Caco-2 (cell line): Measurements from ENCODE around the gene GDF11. TPM values are rescaled to one million over a fixed set of nuclear protein-coding genes. Genes with fewer than 3 reads are reported as not detected.
A peak's percentile ranks its signal among the peaks of the same experiment; 100 is the strongest.

ENCODE experiments used
- Bru-seq: library from RNA; stranded (reverse); fragments of 400-500 nt; gene quantifications from one replicate; lab custom pipeline; 2021; lab: Mats Ljungman, UMichigan
- BruChase-seq, 2 experiments: library from RNA; stranded (reverse); fragments of 400-500 nt; gene quantifications; one replicate each; lab custom pipeline; 2021; lab: Mats Ljungman, UMichigan
- BruUV-seq: library from RNA; stranded (reverse); fragments of 400-500 nt; replicated peaks from 2 replicates; lab custom pipeline; 2021; lab: Mats Ljungman, UMichigan
- CTCF ChIA-PET: fragments of 300-600 bp; sonication (Branson Sonifier 250); formaldehyde crosslinking; loops from one replicate; lab custom pipeline; 2022; ENCODE audit warnings: antibody characterized with exemption; lab: Charles Lee
- POLR2A ChIA-PET: fragments of 300-600 bp; sonication (Branson Sonifier 250); formaldehyde crosslinking; loops from one replicate; lab custom pipeline; 2022; ENCODE audit warnings: antibody characterized with exemption; lab: Charles Lee
- DNase-seq, 2 experiments: peaks; one replicate each; pipeline versions ENCODE4 v3.0.0 to v3.0.0-alpha.2; 2020 to 2022
- H3K27me3 ChIP-seq: replicated peaks from 2 replicates; pipeline ENCODE4 v1.6.0; 2011; ENCODE audit warnings: low read length; ENCODE audit not compliant: control insufficient read depth, insufficient read depth
- H3K36me3 ChIP-seq: 2 replicates; pipeline ENCODE4 v1.5.1; 2011; ENCODE audit warnings: low read length; ENCODE audit not compliant: control insufficient read depth, insufficient read depth
- H3K4me1 ChIP-seq: fragments of 250-450 bp; sonication (Bioruptor Pico); 2 replicates; pipeline ENCODE4 v1.5.1; 2020; ENCODE audit warnings: mild to moderate bottlenecking
- H3K4me3 ChIP-seq: 2 replicates; pipeline ENCODE4 v1.5.1; 2011; ENCODE audit warnings: low read depth, mild to moderate bottlenecking, control low read depth, low read length
- H3K9me3 ChIP-seq: fragments of 250-450 bp; sonication (Bioruptor Pico); 2 replicates; pipeline ENCODE4 v1.5.1; 2020; ENCODE audit warnings: mild to moderate bottlenecking, moderate library complexity
- H3K27ac Mint-ChIP-seq: one replicate; pipeline ENCODE4 v1.8.0; 2022; ENCODE audit warnings: mixed read lengths; ENCODE audit not compliant: unreplicated experiment
- H3K27me3 Mint-ChIP-seq: one replicate; pipeline ENCODE4 v1.8.0; 2022; ENCODE audit warnings: mixed read lengths; ENCODE audit not compliant: insufficient read depth, unreplicated experiment
- H3K36me3 Mint-ChIP-seq: one replicate; pipeline ENCODE4 v1.8.0; 2022; ENCODE audit warnings: mild to moderate bottlenecking, mixed read lengths; ENCODE audit not compliant: insufficient read depth, unreplicated experiment
- H3K4me1 Mint-ChIP-seq: one replicate; pipeline ENCODE4 v1.8.0; 2022; ENCODE audit warnings: low read depth, mixed read lengths; ENCODE audit not compliant: unreplicated experiment
- H3K4me3 Mint-ChIP-seq: one replicate; pipeline ENCODE4 v1.8.0; 2022; ENCODE audit warnings: mild to moderate bottlenecking, moderate library complexity, mixed read lengths; ENCODE audit not compliant: unreplicated experiment
- H3K9me3 Mint-ChIP-seq: one replicate; pipeline ENCODE4 v1.8.0; 2022; ENCODE audit warnings: mixed read lengths; ENCODE audit not compliant: unreplicated experiment
- CTCF ChIP-seq, 2 experiments: fragments of 200-600 bp in 1 of 2; IDR thresholded peaks; 1 replicate in 1 of 2; 2 replicates in 1 of 2; pipeline versions ENCODE4 v1.5.1 to v1.8.0; 2011 to 2022; ENCODE audit warnings: antibody characterized with exemption in 1 of 2, control low read depth in 1 of 2, inconsistent platforms in 1 of 2, low read depth in 1 of 2, low read length in 1 of 2, mild to moderate bottlenecking in 1 of 2, moderate library complexity in 1 of 2; ENCODE audit not compliant: insufficient read depth in 1 of 2, severe bottlenecking in 1 of 2, unreplicated experiment in 1 of 2
- intact Hi-C: fragments of 100-400 bp; cut with micrococcal nuclease; formaldehyde crosslinking; loops from one replicate; pipeline ENCODE4 v1.10.0; 2022; ENCODE audit not compliant: unreplicated experiment
- long read RNA-seq: library from polyadenylated mRNA; stranded (forward); transcript quantifications from one replicate; pipeline ENCODE4 v2.0.0, GENCODE V29; 2022
- total RNA-seq: library from RNA; stranded (reverse); gene quantifications from 2 replicates; pipeline ENCODE4 v1.2.3, GENCODE V29; 2022

The GDF11 gene
- total RNA-seq (11.0 and 13.3 TPM in 2 replicates), Bru-seq, nascent RNA (percentile 69 among the genes with signal in this experiment), BruChase-seq, experiment 1, labeled RNA remaining after a 2-hour chase (percentile 71 among the genes with signal in this experiment), BruChase-seq, experiment 2, labeled RNA remaining after a 6-hour chase (percentile 72 among the genes with signal in this experiment)
- long read RNA-seq, full-length matches to known transcripts: 3 of 20 reads
- long read RNA-seq, partial matches to known transcripts: 2 of 20 reads
- long read RNA-seq, other reads (novel, unspliced or antisense): 15 of 20 reads

GRCh38 chr12:55742719-55743405, at the start of gene GDF11:
Gene GDF11 (plus strand): TSS chr12:55743122. CDS start chr12:55743317, 195 bp downstream.
- Mint-ChIP-seq H3K4me1 (peaks cover 26% of the 10 kb centered on the region), H3K9me3 (no peaks in the 10 kb centered on the region), H3K36me3 (peaks cover 7% of the 10 kb centered on the region), H3K4me3 (peak within 1 kb of the TSS; percentile 80), H3K27me3 (no peaks in the 10 kb centered on the region), H3K27ac (peak within 1 kb of the TSS; percentile 24)
- Histone ChIP-seq H3K4me3 (peak within 1 kb of the TSS; percentile 88), H3K9me3 (no peaks in the 10 kb centered on the region), H3K36me3 (no peaks in the 10 kb centered on the region), H3K27me3 (no peaks in the 10 kb centered on the region), H3K4me1 (peaks cover 20% of the 10 kb centered on the region)
- ChIA-PET CTCF (interaction anchor here (0.8 to 2.0 kb wide), 5 partner anchors 36 to 185 kb away, joined by 3 to 6 read pairs (median 4); partner anchors contain the start of gene PYM1), POLR2A (interaction anchor here (0.7 kb wide), 1 partner anchor 87 kb away, joined by 4 read pairs; the partner anchor contains the start of gene DNAJC14)
- peak; percentile 84 for DNase-seq
- intact Hi-C loops: loop anchor here (1.0 to 10.0 kb wide), 3 partner anchors 54 to 372 kb away; partner anchors contain the start of genes RPL41, RPS26 and ZC3H10
- TF ChIP-seq CTCF (IDR thresholded peaks at IDR 0.05; ENCODE audit: insufficient read depth in 1 of 2, low read depth in 1 of 2, low read length in 1 of 2, severe bottlenecking in 1 of 2, unreplicated experiment in 1 of 2): no peak
- no TSS peak for BruUV-seq

DNA sequence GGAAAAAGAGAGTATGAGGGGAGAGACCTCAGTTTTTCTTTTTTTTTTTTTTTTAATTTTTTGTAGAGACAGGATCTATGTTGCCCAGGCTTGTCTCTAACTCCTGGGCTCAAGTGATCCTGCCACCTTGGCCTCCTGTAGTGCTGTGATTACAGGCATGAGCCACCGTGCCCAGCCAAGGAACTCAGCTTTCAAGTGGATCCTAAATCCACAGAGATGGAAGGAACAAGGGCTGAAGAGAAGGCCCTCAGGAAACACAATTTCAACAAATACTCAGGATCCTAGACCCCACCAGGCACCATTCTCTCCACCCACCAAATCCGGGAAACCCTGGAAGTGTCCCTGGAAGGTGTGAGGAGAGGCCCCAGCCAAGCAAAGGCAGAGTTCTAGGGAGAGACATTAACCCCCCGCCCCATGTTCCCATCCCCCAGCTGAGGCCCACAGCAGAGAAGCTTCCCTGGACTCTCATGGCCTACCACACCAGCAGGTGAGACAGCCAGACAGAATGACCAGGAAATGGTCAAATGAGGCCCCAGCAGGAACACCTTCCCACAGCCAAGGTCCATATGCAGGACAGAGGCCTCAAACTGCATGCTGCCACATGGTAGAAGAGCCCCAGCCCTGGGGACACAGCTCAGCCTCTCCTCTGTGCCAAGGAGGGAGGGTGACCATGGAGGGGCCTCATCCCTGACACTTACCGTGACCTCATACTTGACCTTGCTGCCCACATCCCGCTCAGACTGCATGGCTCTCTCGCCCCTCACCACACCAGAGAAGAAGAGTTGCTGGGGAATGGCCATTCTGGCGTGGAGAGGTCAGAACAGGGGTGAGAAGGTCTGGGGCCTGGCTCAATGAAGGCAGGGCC, 49.4 kb upstream of the GDF11 start:
- Histone ChIP-seq H3K36me3 (no peaks in the 10 kb centered on the region; the same call in 1 of the 2 replicates), H3K9me3 (no peaks in the 10 kb centered on the region), H3K4me3 (no peak overlapping the region), H3K27me3 (no peaks in the 10 kb centered on the region), H3K4me1 (no peaks in the 10 kb centered on the region)
- Mint-ChIP-seq H3K27me3 (no peaks in the 10 kb centered on the region), H3K4me3 (no peak overlapping the region), H3K9me3 (no peaks in the 10 kb centered on the region), H3K27ac (no peak overlapping the region), H3K4me1 (no peaks in the 10 kb centered on the region), H3K36me3 (no peaks in the 10 kb centered on the region)
- CTCF ChIA-PET: no interaction called here
- POLR2A ChIA-PET: no interaction called here
- no peak for TF ChIP-seq CTCF (IDR thresholded peaks at IDR 0.05; ENCODE audit: insufficient read depth in 1 of 2, low read depth in 1 of 2, low read length in 1 of 2, severe bottlenecking in 1 of 2, unreplicated experiment in 1 of 2)
- intact Hi-C loops: no loop called here
- BruUV-seq: no TSS peak
- no peak for DNase-seq

- Mint-ChIP-seq H3K27ac (no peak overlapping the region), H3K9me3 (no peaks in the 10 kb centered on the region), H3K4me3 (no peak overlapping the region), H3K4me1 (no peaks in the 10 kb centered on the region), H3K36me3 (no peaks in the 10 kb centered on the region), H3K27me3 (no peaks in the 10 kb centered on the region)
- no peaks in the 10 kb centered on the region for H3K9me3 ChIP-seq
- no peak overlapping the region for H3K4me3 ChIP-seq
- ChIA-PET POLR2A (no interaction called here), CTCF (no interaction called here)
- DNase-seq: no peak
- H3K4me1 ChIP-seq: no peaks in the 10 kb centered on the region
- BruUV-seq: no TSS peak
- no peak for TF ChIP-seq CTCF (IDR thresholded peaks at IDR 0.05; ENCODE audit: insufficient read depth in 1 of 2, low read depth in 1 of 2, low read length in 1 of 2, severe bottlenecking in 1 of 2, unreplicated experiment in 1 of 2)
- intact Hi-C loops: no loop called here
- H3K36me3 ChIP-seq: no peaks in the 10 kb centered on the region; the same call in 1 of the 2 replicates
- no peaks in the 10 kb centered on the region for H3K27me3 ChIP-seq
Measured at GRCh38 chr12:55694188-55694515, 48.8 kb upstream of the GDF11 start.
